ENCODE measurements around the gene EOMES.

DNA sequence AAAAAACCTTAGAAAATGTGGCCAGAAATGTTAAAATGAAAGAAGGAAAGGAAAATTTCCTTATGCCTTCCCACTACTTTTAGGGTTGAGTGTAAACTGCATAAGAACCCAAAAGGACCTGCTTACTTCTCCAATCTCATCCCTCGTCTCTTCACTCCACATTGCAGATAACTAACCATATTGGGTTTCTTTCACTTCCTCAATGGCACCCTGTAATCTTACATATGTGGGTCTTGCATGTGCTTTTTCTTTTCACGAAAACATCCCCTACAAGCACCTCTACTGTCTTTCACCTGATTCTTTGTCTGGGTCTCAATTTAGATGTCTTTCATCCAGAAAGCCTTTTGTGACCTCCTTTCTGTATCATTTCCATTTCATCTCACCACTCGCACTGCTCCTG lies 23.1 kb downstream of the EOMES start:
- TF ChIP-seq, protein P1, sequence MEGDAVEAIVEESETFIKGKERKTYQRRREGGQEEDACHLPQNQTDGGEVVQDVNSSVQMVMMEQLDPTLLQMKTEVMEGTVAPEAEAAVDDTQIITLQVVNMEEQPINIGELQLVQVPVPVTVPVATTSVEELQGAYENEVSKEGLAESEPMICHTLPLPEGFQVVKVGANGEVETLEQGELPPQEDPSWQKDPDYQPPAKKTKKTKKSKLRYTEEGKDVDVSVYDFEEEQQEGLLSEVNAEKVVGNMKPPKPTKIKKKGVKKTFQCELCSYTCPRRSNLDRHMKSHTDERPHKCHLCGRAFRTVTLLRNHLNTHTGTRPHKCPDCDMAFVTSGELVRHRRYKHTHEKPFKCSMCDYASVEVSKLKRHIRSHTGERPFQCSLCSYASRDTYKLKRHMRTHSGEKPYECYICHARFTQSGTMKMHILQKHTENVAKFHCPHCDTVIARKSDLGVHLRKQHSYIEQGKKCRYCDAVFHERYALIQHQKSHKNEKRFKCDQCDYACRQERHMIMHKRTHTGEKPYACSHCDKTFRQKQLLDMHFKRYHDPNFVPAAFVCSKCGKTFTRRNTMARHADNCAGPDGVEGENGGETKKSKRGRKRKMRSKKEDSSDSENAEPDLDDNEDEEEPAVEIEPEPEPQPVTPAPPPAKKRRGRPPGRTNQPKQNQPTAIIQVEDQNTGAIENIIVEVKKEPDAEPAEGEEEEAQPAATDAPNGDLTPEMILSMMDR (optimal IDR thresholded peaks at IDR 0.05 in 1 of 3, IDR thresholded peaks at IDR 0.05 in 1 of 3, conservative IDR thresholded peaks at IDR 0.05 in 1 of 3; ENCODE audit: extremely low read depth in 1 of 3, insufficient read depth in 2 of 3, low read length in 3 of 3), result no peak
- TF ChIP-seq EZH2 (IDR thresholded peaks at IDR 0.05; ENCODE audit: low read length), result no peak

Data from keratinocyte (primary cell).